T-helper 1 cell treated with Interleukin-12 subunit alpha and Interleukin-12 subunit beta and Interleukin-4 antibody, amounts not matched to agents 30 μg/mL and 1 μg/mL, for 36 hours (primary cell): Measurements from ENCODE around the gene WNT9A.
"Not testable (repeated sequence)": the region's sequence is repeated elsewhere in the genome, so short reads cannot be mapped to it uniquely, and the experiment has no call there.

Experiments
- H3K27ac Mint-ChIP-seq: one replicate; pipeline ENCODE4 v1.8.0; 2021; ENCODE audit warnings: mild to moderate bottlenecking, mixed read lengths
- H3K27me3 Mint-ChIP-seq: one replicate; pipeline ENCODE4 v1.8.0; 2021; ENCODE audit warnings: low read depth, mixed read lengths
- H3K36me3 Mint-ChIP-seq: one replicate; pipeline ENCODE4 v1.8.0; 2021; ENCODE audit warnings: low read depth, mixed read lengths
- H3K4me1 Mint-ChIP-seq: one replicate; pipeline ENCODE4 v1.8.0; 2021; ENCODE audit warnings: low read depth, mixed read lengths
- H3K4me3 Mint-ChIP-seq: one replicate; pipeline ENCODE4 v1.8.0; 2021; ENCODE audit warnings: mild to moderate bottlenecking, moderate library complexity, mixed read lengths
- H3K9me3 Mint-ChIP-seq: one replicate; pipeline ENCODE4 v1.8.0; 2021; ENCODE audit warnings: mixed read lengths

WNT9A gene

DNA sequence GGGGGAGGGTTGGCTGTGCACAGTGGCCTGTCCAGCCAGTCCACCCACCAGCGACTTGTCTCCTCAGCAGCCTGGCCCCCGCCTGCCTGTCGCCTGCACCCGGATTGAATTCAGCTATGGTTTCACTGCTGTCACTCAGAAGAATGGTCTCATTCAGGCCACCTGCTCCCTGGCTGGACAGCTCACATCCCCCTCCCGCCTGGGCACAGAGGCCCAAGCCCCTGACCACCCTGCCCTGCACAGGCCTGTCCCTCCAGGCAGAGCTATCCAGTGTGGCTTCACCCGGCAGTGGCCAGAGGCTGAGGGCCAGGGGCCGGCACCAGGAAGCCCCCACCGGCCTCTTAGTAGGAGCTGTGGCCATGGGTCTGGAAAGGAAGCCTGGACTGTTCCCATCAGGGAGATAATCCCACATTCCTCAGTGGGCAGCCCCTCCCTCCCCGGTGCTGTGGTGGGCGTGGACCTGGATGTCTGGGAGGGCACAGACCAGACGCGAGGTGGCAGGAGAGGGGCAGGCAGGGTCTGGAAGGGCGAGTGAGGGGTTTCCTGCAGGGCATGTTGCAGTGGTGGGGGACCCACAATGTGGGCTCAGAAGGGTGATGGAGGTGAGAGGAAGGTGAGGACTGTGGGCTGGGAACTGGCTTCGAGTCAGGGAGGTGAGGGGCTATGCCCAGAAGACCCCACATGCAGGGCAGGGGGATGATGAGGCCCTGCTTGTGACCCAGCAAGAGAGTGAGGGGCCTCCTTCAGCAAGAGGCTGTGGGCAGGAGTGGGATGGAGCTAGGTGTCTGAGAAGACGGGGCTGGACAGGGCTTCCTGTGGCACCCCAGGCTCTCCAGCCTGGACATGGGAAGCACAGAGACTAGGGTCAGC, 30.4 kb downstream of the WNT9A start:
- Mint-ChIP-seq H3K9me3 (no peaks in the 10 kb centered on the region), H3K36me3 (no peaks in the 10 kb centered on the region), H3K4me1 (no peaks in the 10 kb centered on the region), H3K27ac (no peak overlapping the region), H3K4me3 (no peak overlapping the region), H3K27me3 (peaks cover 4% of the 10 kb centered on the region)

- H3K4me1 Mint-ChIP-seq, result no peaks in the 10 kb centered on the region
- H3K27me3 Mint-ChIP-seq, result peaks cover 10% of the 10 kb centered on the region
- H3K4me3 Mint-ChIP-seq, result no peak overlapping the region
- H3K27ac Mint-ChIP-seq, result no peak overlapping the region
- H3K36me3 Mint-ChIP-seq, result no peaks in the 10 kb centered on the region
- no peaks in the 10 kb centered on the region for H3K9me3 Mint-ChIP-seq
Measured at GRCh38 chr1:227916655-227917054, 31.1 kb downstream of the WNT9A start.

- no peaks in the 10 kb centered on the region for H3K36me3 Mint-ChIP-seq
- peaks cover 11% of the 10 kb centered on the region for H3K27me3 Mint-ChIP-seq
- no peaks in the 10 kb centered on the region for H3K9me3 Mint-ChIP-seq
- H3K27ac Mint-ChIP-seq, result no peak overlapping the region
- H3K4me1 Mint-ChIP-seq, result no peaks in the 10 kb centered on the region
- H3K4me3 Mint-ChIP-seq, result no peak overlapping the region
Measured at GRCh38 chr1:227915564-227916553, 31.9 kb downstream of the WNT9A start.

DNA sequence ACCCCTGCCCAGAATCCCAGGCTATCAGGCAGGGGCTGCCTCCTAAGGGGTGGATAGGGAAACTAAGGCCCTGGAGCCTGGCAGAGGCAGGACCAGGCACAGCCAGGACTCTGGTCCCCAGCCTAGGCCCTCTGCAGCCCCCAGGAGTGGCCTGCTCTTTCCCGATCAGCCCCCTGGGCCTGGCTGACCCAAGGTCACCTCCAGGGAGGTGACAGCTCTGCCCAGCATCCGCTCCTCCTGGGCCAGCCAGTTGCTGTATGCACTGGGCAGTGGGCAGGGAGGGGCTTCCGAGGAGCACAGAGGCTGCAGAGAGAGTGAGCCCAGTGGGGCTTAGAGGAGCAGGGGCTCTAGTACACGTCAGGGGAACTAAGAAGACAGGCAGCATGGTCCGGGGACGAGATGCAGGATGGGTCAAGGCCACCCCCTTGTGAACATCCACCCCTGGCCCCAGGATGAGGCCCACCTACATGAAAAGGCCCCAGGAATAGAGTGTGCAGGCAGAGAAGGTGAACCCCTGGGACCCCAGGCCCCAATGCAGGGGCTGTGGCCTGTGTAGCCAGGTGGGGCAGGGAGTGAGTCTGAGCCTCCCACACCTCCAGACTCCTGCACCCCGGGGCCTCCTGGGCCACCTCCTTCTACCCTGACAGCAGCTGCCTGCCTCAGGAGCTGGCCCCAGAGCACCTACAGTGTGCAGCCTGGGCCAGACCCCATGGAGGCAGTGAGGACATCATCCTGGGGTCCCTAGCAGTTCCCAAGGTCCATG, 32.8 kb downstream of the WNT9A start:
- Mint-ChIP-seq H3K9me3 (no peaks in the 10 kb centered on the region), H3K27ac (no peak overlapping the region), H3K27me3 (peaks cover 11% of the 10 kb centered on the region), H3K36me3 (no peaks in the 10 kb centered on the region), H3K4me1 (no peaks in the 10 kb centered on the region), H3K4me3 (no peak overlapping the region)

- Mint-ChIP-seq H3K36me3 (no peaks in the 10 kb centered on the region), H3K4me3 (no peak overlapping the region), H3K4me1 (no peaks in the 10 kb centered on the region), H3K9me3 (no peaks in the 10 kb centered on the region), H3K27me3 (peaks cover 11% of the 10 kb centered on the region), H3K27ac (no peak overlapping the region)
Measured at GRCh38 chr1:227913764-227914721, 33.7 kb downstream of the WNT9A start.

DNA sequence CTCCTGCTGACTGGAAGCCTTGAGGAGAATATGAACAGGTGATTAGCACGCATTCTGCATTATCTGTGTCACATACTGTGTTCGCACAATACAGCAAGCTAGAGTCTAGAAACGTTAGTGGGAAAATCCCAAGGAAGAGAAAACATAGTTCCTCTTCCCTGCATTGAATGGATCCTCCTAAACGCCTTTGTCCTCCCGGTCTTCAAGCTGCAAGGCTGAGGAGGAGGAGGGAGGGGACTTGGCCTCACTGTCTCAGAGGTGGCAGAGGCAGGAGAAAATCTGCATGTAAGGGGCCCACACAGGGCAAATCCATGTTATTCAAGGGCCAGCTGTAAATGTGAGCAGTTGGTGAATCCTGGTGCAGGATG, 34.4 kb downstream of the WNT9A start:
- no peaks in the 10 kb centered on the region for H3K4me1 Mint-ChIP-seq

GRCh38 chr1:227912866-227913265, 34.9 kb downstream of the WNT9A start:
- H3K27ac Mint-ChIP-seq, result no peak overlapping the region
- no peaks in the 10 kb centered on the region for H3K36me3 Mint-ChIP-seq
- H3K4me3 Mint-ChIP-seq, result no peak overlapping the region
- peaks cover 11% of the 10 kb centered on the region for H3K27me3 Mint-ChIP-seq
- H3K4me1 Mint-ChIP-seq, result no peaks in the 10 kb centered on the region
- no peaks in the 10 kb centered on the region for H3K9me3 Mint-ChIP-seq

More for the DNA sequence above, 34.4 kb downstream of the WNT9A start:
- H3K4me3 Mint-ChIP-seq, result no peak overlapping the region
- H3K36me3 Mint-ChIP-seq, result no peaks in the 10 kb centered on the region
- peaks cover 11% of the 10 kb centered on the region for H3K27me3 Mint-ChIP-seq
- no peak overlapping the region for H3K27ac Mint-ChIP-seq
- no peaks in the 10 kb centered on the region for H3K9me3 Mint-ChIP-seq

DNA sequence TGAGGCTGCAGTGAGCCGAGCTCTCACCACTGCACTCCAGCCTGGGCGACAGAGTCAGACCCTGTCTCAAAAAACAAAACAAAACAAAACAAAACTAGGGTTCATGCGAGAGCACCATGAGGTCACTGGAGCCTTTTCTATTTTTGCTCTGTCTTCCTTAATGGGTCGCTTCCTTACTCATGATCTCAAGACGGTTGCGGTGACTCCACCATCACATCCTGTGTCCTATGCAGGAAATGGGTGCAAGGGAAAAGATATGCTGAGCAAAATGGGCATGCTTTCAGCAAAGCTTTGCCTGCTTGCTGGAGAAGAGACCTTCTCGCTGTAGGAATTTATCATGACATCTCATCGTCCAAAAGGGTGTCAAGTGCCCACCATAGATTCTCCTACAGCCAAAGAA, 36.4 kb downstream of the WNT9A start:
- no peaks in the 10 kb centered on the region for H3K36me3 Mint-ChIP-seq
- H3K9me3 Mint-ChIP-seq, result no peaks in the 10 kb centered on the region
- peaks cover 11% of the 10 kb centered on the region for H3K27me3 Mint-ChIP-seq
- no peak overlapping the region for H3K4me3 Mint-ChIP-seq
- no peaks in the 10 kb centered on the region for H3K4me1 Mint-ChIP-seq
- H3K27ac Mint-ChIP-seq, result no peak overlapping the region

GRCh38 chr1:227910511-227911153, 37.1 kb downstream of the WNT9A start:
- Mint-ChIP-seq H3K9me3 (no peaks in the 10 kb centered on the region), H3K4me1 (no peaks in the 10 kb centered on the region), H3K27ac (no peak overlapping the region), H3K27me3 (peaks cover 11% of the 10 kb centered on the region), H3K36me3 (no peaks in the 10 kb centered on the region), H3K4me3 (no peak overlapping the region)

DNA sequence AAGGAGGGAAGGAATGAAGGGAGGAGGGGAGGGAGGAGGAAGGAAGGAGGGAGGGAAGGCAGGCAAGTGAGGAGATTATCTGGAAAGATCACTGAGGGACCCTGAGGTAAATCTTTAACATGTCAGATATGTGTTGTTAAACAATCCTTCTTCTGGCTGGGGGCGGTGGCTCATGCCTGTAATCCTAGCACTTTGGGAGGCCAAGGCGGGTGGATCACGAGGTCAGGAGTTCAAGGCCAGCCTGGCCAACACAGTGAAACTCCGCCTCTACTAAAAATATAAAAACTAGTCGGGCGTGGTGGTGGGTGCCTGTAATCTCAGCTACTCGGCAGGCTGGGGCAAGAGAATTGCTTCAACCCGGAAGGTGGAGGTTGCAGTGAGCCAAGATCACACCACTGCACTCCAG, 37.8 kb downstream of the WNT9A start:
- H3K4me3 Mint-ChIP-seq, H3K36me3 Mint-ChIP-seq, H3K9me3 Mint-ChIP-seq, H3K4me1 Mint-ChIP-seq, H3K27ac Mint-ChIP-seq: not testable (repeated sequence)
- peaks cover 11% of the 10 kb centered on the region for H3K27me3 Mint-ChIP-seq

GRCh38 chr1:227909188-227909587, 38.5 kb downstream of the WNT9A start:
- no peaks in the 10 kb centered on the region for H3K9me3 Mint-ChIP-seq
- H3K27ac Mint-ChIP-seq, result no peak overlapping the region
- H3K4me1 Mint-ChIP-seq, result no peaks in the 10 kb centered on the region
- peaks cover 11% of the 10 kb centered on the region for H3K27me3 Mint-ChIP-seq
- no peak overlapping the region for H3K4me3 Mint-ChIP-seq
- H3K36me3 Mint-ChIP-seq, result no peaks in the 10 kb centered on the region

- no peak overlapping the region for H3K4me3 Mint-ChIP-seq
- no peaks in the 10 kb centered on the region for H3K4me1 Mint-ChIP-seq
- H3K27me3 Mint-ChIP-seq, result peaks cover 11% of the 10 kb centered on the region
- no peak overlapping the region for H3K27ac Mint-ChIP-seq
- H3K36me3 Mint-ChIP-seq, result no peaks in the 10 kb centered on the region
- H3K9me3 Mint-ChIP-seq, result no peaks in the 10 kb centered on the region
Measured at GRCh38 chr1:227908359-227908758, 39.4 kb downstream of the WNT9A start.

GRCh38 chr1:227907439-227908015, 40.2 kb downstream of the WNT9A start:
- no peaks in the 10 kb centered on the region for H3K4me1 Mint-ChIP-seq
- peaks cover 9% of the 10 kb centered on the region for H3K27me3 Mint-ChIP-seq
- no peak overlapping the region for H3K27ac Mint-ChIP-seq
- H3K36me3 Mint-ChIP-seq, result no peaks in the 10 kb centered on the region
- no peak overlapping the region for H3K4me3 Mint-ChIP-seq
- no peaks in the 10 kb centered on the region for H3K9me3 Mint-ChIP-seq
